Endothelial cell of umbilical vein (primary cell): ENCODE measurements around the gene ABR. TPM values are rescaled to one million over a fixed set of nuclear protein-coding genes. Genes with fewer than 3 reads are reported as not detected.

Experiments used
- BruUV-seq: library from RNA; stranded (reverse); fragments of 400-500 nt; replicated peaks from 2 replicates; lab custom pipeline; 2021; lab: Mats Ljungman, UMichigan
- CTCF ChIA-PET: fragments of 300-600, 350-600 bp; sonication (Branson Sonifier 250); formaldehyde crosslinking; loops from one replicate; lab custom pipeline; 2021; ENCODE audit warnings: antibody characterized with exemption, inconsistent platforms; lab: Charles Lee
- POLR2A ChIA-PET: fragments of 300-600, 350-600 bp; sonication (Branson Sonifier 250); formaldehyde crosslinking; loops from one replicate; lab custom pipeline; 2021; ENCODE audit warnings: antibody characterized with exemption, inconsistent platforms; lab: Charles Lee
- DNase-seq: peaks from one replicate; pipeline ENCODE4 v3.0.0-alpha.2; 2011; ENCODE audit warnings: low read depth, low spot score
- FAIRE-seq: peaks from 2 replicates; lab custom pipeline; 2011; peaks lifted over from hg19 to GRCh38; lab: Jason Lieb, UNC
- H2AFZ ChIP-seq: 2 replicates; pipeline ENCODE4 v1.6.0; 2012; ENCODE audit warnings: low read depth, low read length, control low read depth, inconsistent platforms
- H3K27ac ChIP-seq: 2 replicates; pipeline ENCODE4 v1.5.1; 2011; ENCODE audit warnings: low read depth, mild to moderate bottlenecking, control low read depth, low read length, moderate library complexity; ENCODE audit not compliant: insufficient read depth
- H3K27me3 ChIP-seq, 2 experiments: 2 replicates each; pipeline versions ENCODE4 v1.6.0 to v1.6.1; 2011; ENCODE audit warnings: low read length in 2 of 2, mixed read lengths in 1 of 2; ENCODE audit not compliant: control insufficient read depth in 2 of 2, insufficient read depth in 2 of 2
- H3K36me3 ChIP-seq, 2 experiments: 2 replicates in 1 of 2; 3 replicates in 1 of 2; pipeline ENCODE4 v1.5.1; 2011; ENCODE audit warnings: low read length in 2 of 2, mild to moderate bottlenecking in 1 of 2, moderate library complexity in 1 of 2; ENCODE audit not compliant: control insufficient read depth in 2 of 2, insufficient read depth in 2 of 2; ENCODE audit errors: extremely low read depth in 1 of 2
- H3K4me1 ChIP-seq: 3 replicates; pipeline ENCODE4 v1.5.1; 2011; ENCODE audit warnings: mild to moderate bottlenecking, low read length; ENCODE audit not compliant: control insufficient read depth, insufficient read depth; ENCODE audit errors: extremely low read depth
- H3K4me2 ChIP-seq: 2 replicates; pipeline ENCODE4 v1.6.1; 2011; ENCODE audit warnings: low read length, control low read depth, mixed read lengths; ENCODE audit not compliant: insufficient read depth
- H3K4me3 ChIP-seq, 3 experiments: fragments of 200-600 bp in 1 of 3; sonication (generic), shearing (Covaris generic) in 1 of 3; replicated peaks in 1 of 3; 2 replicates each; pipeline ENCODE4 v1.5.1; 2011 to 2016; ENCODE audit warnings: control low read depth in 3 of 3, low read length in 3 of 3, mild to moderate bottlenecking in 2 of 3, inconsistent platforms in 1 of 3, low read depth in 1 of 3, moderate library complexity in 1 of 3; ENCODE audit not compliant: insufficient read depth in 1 of 3
- H3K79me2 ChIP-seq: 2 replicates; pipeline ENCODE4 v1.6.0; 2012; ENCODE audit warnings: low read length, inconsistent platforms; ENCODE audit not compliant: control insufficient read depth, insufficient read depth
- H3K9ac ChIP-seq: replicated peaks from 2 replicates; pipeline ENCODE3; 2011; ENCODE audit warnings: low read length, control low read depth; ENCODE audit not compliant: insufficient read depth; ENCODE audit errors: extremely low read depth
- H3K9me1 ChIP-seq: replicated peaks from 3 replicates; pipeline ENCODE4 v1.6.0; 2011; ENCODE audit warnings: mild to moderate bottlenecking, low read length; ENCODE audit not compliant: control insufficient read depth, insufficient read depth; ENCODE audit errors: extremely low read depth
- H3K9me3 ChIP-seq: replicated peaks from 2 replicates; pipeline ENCODE4 v1.5.1; 2012; ENCODE audit warnings: low read length, inconsistent platforms; ENCODE audit not compliant: control insufficient read depth, insufficient read depth
- H4K20me1 ChIP-seq: replicated peaks from 2 replicates; pipeline ENCODE3; 2011; ENCODE audit warnings: mild to moderate bottlenecking, low read length; ENCODE audit not compliant: control insufficient read depth, insufficient read depth; ENCODE audit errors: extremely low read depth
- EZH2 ChIP-seq: IDR thresholded peaks from 2 replicates; pipeline ENCODE4 v1.6.1; 2012; ENCODE audit warnings: borderline replicate concordance, low read depth, mild to moderate bottlenecking, moderate library complexity, low read length, inconsistent platforms; ENCODE audit not compliant: severe bottlenecking
- FOS ChIP-seq: IDR thresholded peaks from 2 replicates; pipeline ENCODE4 v1.6.1; 2011; ENCODE audit warnings: mild to moderate bottlenecking, low read length, moderate library complexity, borderline replicate concordance; ENCODE audit not compliant: insufficient read depth
- GATA2 ChIP-seq: IDR thresholded peaks from 2 replicates; pipeline ENCODE4 v1.7.0; 2011; ENCODE audit warnings: low read depth, mild to moderate bottlenecking, moderate library complexity, mixed read lengths, low read length; ENCODE audit not compliant: insufficient read length, insufficient read depth
- JUN ChIP-seq: IDR thresholded peaks from 2 replicates; pipeline ENCODE4 v1.6.1; 2011; ENCODE audit warnings: borderline replicate concordance, low read depth; ENCODE audit not compliant: insufficient read length, insufficient read depth
- MYC ChIP-seq: IDR thresholded peaks from one replicate; pipeline ENCODE4 v1.6.1; 2011; ENCODE audit warnings: mild to moderate bottlenecking, low read depth, low read length
- POLR2A ChIP-seq: IDR thresholded peaks from 2 replicates; pipeline ENCODE4 v1.6.1; 2012; ENCODE audit warnings: low read depth, mild to moderate bottlenecking, control low read depth, low read length
- POLR2AphosphoS5 ChIP-seq: IDR thresholded peaks from 2 replicates; pipeline ENCODE4 v1.6.1; 2012; ENCODE audit warnings: low read depth, mild to moderate bottlenecking, control low read depth, low read length, moderate library complexity; ENCODE audit not compliant: insufficient read depth
- dilution Hi-C: fragments of 300-500 bp; cut with MboI; formaldehyde crosslinking; loops from one replicate; pipeline ENCODE4 v1.15.0; 2019; ENCODE audit warnings: low sequenced_read_pairs; ENCODE audit not compliant: extremely low pct_ligation_motif_present
- intact Hi-C: fragments of 100-400 bp; cut with micrococcal nuclease; formaldehyde crosslinking; loops from one replicate; pipeline ENCODE4 v1.10.0; 2022
- polyA plus RNA-seq, 4 experiments: library from polyadenylated mRNA; depleted of rRNA in 3 of 4; stranded (reverse) in 3 of 4; unstranded in 1 of 4; fragments of >200 nt; gene quantifications; 2 replicates each; pipeline versions ENCODE4 v1.2.1 to v1.2.3, GENCODE V29; 2011 to 2012; ENCODE audit warnings: missing spikeins in 1 of 4
- total RNA-seq: library from RNA; stranded (reverse); gene quantifications from 2 replicates; pipeline ENCODE4 v1.2.3, GENCODE V29; 2021
- TF ChIP-seq, protein P1 (sequence below), 2 donors: IDR thresholded peaks; 1 replicate in 1 of 2; 2 replicates in 1 of 2; pipeline ENCODE4 v1.5.1; 2011; ENCODE audit warnings: low read length in 2 of 2, mild to moderate bottlenecking in 2 of 2, moderate library complexity in 2 of 2, control low read depth in 1 of 2, inconsistent platforms in 1 of 2, low read depth in 1 of 2; ENCODE audit not compliant: insufficient read depth in 1 of 2; ENCODE audit errors: extremely low read depth in 1 of 2
- TF ChIP-seq, protein P2 (sequence below): IDR thresholded peaks from 2 replicates; pipeline ENCODE4 v1.6.1; 2011; ENCODE audit not compliant: insufficient read depth, insufficient read length

The ABR gene
- total and polyA plus RNA-seq, 2 donors (not counting 3 experiments of a cell fraction or from before 2014, with no cell fraction given), result 83.5 to 96.8 TPM

DNA sequence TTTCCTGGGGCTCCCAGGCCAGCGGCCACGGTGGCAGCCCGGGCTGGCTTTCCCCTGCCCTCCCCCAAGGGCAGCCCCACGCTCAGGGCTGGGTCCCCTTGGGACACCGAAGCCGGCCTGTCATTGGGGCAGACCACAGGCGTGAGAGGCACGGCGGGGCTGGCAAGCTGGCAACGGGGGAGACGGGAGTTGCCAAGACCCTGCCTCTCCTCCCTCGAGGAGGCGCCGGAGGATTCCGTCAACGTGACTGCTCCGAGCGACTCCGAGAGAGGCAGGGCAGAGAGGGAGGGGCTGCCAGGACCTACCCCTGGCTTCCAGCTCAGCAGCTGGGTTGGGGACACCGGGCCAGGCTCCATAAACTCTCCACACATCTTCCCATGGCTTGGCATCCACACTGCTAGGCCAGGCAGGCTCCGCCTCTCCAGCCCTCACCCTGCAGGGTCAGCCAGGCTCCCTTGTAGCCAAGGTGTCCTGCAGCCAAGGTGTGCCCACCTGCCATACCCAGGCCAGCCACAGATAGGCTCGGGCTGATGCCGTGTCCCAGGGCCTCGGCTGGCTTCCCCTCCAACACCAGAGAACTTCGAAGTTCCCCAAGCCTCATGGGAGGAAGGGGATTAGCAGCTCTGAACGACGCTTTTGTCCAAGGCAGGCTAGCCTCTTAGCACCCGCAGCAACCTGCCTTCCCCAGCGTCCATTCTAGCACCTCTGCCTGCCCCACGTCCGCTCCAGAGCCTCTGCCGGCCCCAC lies 157.3 kb downstream of the ABR start:
- Histone ChIP-seq H3K27me3 (no peaks in the 10 kb centered on the region), H3K9me3 (no peaks in the 10 kb centered on the region), H3K4me1 (no peaks in the 10 kb centered on the region), H2AFZ (no peak overlapping the region), H3K9ac (no peak overlapping the region), H3K79me2 (no peaks in the 10 kb centered on the region), H3K27ac (no peak overlapping the region), H3K9me1 (no peaks in the 10 kb centered on the region), H4K20me1 (no peaks in the 10 kb centered on the region), H3K4me3 (no peak overlapping the region), H3K4me2 (no peak overlapping the region), H3K36me3 (no peaks in the 10 kb centered on the region)
- POLR2A ChIA-PET, result no interaction called here
- dilution Hi-C loops (no loop called here), intact Hi-C loops (no loop called here)
- TF ChIP-seq POLR2A (no peak), FOS (no peak), GATA2 (no peak), EZH2 (no peak), POLR2AphosphoS5 (no peak), MYC (no peak), JUN (no peak)
- TF ChIP-seq, protein P1, sequence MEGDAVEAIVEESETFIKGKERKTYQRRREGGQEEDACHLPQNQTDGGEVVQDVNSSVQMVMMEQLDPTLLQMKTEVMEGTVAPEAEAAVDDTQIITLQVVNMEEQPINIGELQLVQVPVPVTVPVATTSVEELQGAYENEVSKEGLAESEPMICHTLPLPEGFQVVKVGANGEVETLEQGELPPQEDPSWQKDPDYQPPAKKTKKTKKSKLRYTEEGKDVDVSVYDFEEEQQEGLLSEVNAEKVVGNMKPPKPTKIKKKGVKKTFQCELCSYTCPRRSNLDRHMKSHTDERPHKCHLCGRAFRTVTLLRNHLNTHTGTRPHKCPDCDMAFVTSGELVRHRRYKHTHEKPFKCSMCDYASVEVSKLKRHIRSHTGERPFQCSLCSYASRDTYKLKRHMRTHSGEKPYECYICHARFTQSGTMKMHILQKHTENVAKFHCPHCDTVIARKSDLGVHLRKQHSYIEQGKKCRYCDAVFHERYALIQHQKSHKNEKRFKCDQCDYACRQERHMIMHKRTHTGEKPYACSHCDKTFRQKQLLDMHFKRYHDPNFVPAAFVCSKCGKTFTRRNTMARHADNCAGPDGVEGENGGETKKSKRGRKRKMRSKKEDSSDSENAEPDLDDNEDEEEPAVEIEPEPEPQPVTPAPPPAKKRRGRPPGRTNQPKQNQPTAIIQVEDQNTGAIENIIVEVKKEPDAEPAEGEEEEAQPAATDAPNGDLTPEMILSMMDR (IDR thresholded peaks at IDR 0.05; ENCODE audit: extremely low read depth in 1 of 2, insufficient read depth in 1 of 2, low read depth in 1 of 2, low read length in 2 of 2), result no peak
- TF ChIP-seq, protein P2, sequence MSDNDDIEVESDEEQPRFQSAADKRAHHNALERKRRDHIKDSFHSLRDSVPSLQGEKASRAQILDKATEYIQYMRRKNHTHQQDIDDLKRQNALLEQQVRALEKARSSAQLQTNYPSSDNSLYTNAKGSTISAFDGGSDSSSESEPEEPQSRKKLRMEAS, result no peak
- CTCF ChIA-PET, result no interaction called here
- BruUV-seq, result no TSS peak
- no peak for FAIRE-seq
- DNase-seq, result no peak
